C4-2B (cell line): ENCODE results near the gene S100A16.

Experiments
- ZFX ChIP-seq: fragments of 450-650 bp; IDR thresholded peaks from 2 replicates; pipeline ENCODE4 v1.6.1; 2017
- TF ChIP-seq, protein P1 (sequence below): fragments of 450-650 bp; conservative IDR thresholded peaks from 2 replicates; pipeline ENCODE4 v1.5.1; 2017; ENCODE audit warnings: mild to moderate bottlenecking

DNA sequence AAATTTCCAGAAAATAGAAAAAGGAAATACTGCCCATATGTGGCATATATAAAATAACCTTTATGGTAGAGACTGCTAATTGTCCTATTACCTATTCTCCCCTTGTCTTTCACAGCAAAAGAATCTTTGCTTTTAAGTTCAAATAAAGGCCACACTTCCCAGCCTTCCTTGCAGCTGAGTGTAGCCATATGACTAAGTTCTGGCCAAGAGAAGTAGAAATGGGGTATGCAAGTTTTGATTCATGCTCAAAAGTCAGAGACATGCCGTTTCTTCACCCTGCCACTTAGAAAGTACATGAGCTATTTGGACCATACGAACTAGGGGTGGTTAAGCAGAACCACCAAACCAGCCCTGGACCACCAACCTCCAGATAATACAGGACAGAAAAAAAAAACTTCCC lies 29.0 kb downstream of the S100A16 start:
- TF ChIP-seq, protein P1, sequence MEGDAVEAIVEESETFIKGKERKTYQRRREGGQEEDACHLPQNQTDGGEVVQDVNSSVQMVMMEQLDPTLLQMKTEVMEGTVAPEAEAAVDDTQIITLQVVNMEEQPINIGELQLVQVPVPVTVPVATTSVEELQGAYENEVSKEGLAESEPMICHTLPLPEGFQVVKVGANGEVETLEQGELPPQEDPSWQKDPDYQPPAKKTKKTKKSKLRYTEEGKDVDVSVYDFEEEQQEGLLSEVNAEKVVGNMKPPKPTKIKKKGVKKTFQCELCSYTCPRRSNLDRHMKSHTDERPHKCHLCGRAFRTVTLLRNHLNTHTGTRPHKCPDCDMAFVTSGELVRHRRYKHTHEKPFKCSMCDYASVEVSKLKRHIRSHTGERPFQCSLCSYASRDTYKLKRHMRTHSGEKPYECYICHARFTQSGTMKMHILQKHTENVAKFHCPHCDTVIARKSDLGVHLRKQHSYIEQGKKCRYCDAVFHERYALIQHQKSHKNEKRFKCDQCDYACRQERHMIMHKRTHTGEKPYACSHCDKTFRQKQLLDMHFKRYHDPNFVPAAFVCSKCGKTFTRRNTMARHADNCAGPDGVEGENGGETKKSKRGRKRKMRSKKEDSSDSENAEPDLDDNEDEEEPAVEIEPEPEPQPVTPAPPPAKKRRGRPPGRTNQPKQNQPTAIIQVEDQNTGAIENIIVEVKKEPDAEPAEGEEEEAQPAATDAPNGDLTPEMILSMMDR, result no peak
- no peak for TF ChIP-seq ZFX
